HG02885 (cell line): ENCODE measurements around the gene OPN3.

ENCODE experiments used
- ATAC-seq: cut with Tn5 transposase; IDR thresholded peaks from one replicate; pipeline ENCODE4 v1.9.1; 2021; ENCODE audit warnings: mild to moderate bottlenecking; ENCODE audit not compliant: unreplicated experiment, poor library complexity

The OPN3 gene

DNA sequence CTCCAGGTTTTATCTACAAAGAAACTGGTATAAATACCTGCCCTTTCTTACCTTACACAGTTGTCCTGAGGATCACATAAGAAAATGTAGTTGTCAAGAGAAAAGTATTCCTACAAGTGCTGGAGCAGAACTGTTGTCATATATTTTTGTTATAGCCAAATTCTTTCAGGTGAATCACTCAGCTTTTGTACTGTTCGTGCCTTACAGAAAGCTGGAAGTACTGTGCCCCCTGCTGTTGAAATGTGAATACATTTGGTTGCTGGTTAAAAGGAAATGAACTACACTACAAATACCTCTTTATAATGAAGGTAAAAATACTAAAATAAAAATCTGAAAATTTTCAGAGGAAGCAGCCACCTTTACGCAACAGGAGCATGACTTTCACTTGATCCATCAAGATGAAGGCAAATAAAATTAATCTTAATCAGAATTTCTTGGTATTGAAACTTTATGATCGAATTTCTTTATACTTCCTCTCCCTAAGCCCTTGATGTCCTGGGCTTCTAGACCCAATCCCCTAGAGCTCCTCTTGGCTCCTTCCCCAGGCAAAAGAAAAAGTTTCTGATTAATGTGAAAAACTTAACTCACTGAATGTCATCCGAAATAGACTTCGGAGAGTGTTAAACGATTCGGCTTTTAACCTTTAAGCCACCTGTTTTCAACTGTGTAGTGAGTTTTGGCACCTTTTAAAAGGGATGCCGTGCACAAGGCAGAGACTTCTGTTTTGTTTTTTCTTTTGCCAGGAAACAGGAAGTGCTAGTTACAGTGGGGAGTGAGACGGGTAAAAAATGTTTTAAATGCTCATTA lies 12.5 kb downstream of the OPN3 start:
- peak; percentile 83 for ATAC-seq

DNA sequence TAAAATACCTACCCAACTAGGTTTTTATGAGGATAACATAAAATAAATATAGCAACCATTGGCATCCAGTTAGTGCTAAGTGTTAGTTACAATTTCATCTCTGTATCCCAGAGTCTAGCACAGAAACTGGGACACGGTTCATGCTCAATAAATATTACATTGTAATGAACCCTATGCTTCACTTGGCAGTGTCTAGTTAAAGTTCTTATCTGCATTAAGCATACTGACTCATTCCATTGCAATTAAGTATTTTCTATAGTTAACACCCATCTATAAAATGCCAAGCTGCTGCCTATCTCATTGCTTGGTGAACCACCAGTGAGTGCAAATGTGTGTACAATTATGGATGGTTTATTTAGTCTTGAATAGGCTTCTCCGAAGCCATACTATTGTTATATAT lies 15.2 kb downstream of the OPN3 start:
- no peak for ATAC-seq

DNA sequence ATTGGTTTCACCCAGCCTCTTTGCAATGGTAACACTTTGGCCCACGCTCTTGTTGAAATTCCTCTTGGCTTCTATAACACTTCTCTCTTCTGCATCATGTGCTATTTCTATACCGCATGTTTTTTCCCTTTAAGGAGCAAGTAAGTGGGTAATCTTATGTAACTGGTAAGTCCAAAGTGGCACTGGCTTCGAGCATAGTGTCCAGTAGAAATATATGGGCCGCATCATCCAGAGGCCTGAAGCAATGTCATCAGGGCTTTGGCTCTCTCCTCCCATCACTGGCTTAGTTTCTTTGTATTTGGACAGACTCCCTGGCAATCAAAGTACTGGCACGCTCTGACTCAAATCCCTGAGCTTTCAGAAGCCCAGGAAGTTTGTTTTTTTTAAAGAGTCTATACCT lies 17.5 kb downstream of the OPN3 start:
- ATAC-seq, result no peak

DNA sequence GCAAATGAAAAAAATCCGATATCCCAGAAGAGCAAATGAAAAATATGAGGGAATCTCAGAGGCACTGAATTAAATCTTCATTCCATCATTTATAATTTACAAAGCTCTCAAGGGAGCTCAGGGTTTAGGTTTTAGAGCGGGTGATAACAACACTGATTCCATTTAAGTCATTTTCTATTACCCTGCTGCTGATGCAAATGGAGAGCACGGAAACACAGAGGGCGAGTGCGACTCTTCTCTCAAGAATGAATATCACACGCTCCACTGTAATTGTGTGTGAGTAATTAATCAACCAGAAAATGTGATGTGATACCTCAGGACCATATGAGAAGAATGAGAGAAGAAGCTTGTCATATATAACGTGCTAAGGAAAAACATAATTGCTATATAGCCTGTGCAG lies 22.7 kb downstream of the OPN3 start:
- ATAC-seq, result no peak

DNA sequence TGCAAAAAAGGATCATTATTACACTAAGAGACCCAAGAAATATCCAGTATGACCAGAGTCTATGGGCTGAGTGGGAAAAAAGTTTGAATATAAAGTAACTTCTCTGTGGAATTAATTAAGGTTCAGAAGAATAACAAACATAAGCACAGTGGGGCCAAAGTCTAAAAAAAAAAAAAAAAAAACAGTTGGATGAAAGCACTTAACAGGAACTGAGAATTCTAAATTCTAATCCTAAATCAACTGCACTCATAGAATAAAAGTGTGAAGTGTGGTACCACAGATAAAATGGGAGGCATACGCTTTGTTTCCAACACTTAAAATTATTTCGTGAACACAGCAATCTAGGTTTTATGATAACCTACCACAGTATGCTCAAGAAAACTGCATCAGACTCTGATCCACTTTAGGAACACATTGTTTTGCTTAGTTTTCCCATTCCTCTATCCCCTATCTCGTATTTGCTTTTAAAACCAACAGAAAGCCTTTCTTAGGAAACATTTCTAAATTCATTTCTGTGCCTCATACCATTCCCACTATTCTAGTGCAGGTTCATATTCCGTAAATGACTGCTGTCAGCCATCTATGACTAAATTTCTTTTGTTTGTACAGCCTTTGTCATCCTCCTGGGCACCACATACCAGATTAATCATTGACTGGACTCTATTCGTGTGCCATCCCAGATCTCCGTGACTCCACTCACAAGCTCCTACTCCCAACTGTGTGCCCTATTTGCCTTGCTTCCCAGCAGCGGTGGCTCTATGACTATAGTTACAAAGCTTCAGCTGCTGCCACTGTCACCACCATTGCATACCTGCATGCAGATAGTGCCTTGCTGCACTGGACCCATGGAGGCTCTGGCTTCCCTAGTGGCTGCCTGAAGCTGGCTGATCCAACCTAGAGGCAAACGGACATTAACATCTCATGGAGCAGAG lies 24.9 kb downstream of the OPN3 start:
- ATAC-seq, result no peak

DNA sequence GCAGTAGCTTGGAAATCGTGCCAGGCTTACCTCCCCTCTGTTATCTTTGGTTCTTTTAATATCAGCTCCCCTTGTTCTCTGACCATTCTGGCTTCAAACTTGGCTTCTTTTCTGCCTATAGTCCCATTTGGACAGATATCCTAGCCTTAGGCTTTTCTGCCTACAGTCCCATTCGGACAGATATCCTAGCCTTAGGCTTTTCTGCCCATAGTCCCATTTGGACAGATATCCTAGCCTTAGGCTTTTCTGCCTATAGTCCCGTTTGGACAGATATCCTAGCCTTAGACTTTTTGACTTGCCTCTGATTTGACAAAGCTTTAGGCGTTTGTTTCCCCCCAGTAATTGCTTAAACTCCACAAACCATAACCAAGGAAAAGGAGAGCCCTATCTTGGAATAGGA lies 25.6 kb downstream of the OPN3 start:
- ATAC-seq, result no peak

DNA sequence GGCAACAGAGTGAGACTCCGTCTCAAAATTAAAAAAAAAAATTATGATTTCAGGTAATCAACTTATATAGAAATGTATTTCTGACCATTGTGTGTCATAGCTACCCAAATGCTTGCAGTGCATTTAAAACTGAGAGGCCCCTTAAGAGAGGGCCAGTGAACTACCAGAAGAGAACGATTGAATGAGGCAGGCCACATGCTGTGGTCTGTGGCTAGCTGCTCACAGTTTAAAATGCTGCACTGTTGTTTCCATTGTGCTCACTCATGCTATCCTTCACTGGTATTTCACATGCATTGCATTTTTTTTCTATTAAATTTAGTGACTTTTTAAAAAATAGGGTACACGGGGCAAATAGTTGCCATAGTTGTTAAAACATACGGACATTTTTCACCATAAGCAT lies 26.0 kb downstream of the OPN3 start:
- ATAC-seq, result peak; percentile 29

DNA sequence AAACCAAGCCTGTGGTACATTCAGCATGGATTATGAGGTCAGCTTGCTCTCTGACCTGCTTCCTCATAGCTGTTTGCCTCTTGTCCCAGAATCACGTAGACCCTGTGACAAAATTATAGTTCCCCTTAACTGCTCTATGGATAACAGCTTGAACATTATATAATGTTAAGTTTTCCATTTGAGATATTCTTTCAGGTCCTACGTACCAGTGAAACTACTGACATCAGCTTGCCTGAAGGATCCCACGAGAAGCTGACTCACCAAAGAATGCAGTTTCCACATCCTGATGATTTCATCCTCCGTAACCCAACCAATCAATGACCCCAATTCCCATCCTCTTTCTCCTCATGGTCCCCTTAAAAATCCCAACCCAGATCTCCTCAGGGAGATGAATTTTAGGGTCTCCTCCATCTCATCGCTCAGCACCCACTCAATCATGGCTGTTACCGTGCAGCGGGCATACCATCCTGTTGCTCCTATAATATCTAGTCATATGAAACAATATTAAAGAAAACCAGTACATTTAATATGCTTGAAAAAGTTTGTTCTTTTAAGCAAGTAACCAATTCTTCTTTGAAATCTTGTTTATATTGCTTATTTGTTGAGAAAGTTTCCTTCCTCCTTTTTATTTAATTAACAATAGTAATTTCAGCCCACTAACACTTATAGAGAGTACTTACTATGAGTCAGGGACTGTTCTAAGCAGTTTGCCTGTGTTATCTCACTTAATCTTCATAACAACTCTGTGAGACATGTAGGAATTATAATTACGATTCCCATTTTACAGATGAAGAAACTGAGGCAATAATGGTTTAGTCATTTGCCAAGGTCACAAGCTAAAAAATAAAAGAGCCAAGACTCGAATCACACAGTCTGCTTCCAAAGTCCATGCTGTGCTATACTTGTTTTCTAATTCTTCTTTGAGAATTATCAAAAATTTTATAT lies 27.4 kb downstream of the OPN3 start:
- ATAC-seq, result no peak

DNA sequence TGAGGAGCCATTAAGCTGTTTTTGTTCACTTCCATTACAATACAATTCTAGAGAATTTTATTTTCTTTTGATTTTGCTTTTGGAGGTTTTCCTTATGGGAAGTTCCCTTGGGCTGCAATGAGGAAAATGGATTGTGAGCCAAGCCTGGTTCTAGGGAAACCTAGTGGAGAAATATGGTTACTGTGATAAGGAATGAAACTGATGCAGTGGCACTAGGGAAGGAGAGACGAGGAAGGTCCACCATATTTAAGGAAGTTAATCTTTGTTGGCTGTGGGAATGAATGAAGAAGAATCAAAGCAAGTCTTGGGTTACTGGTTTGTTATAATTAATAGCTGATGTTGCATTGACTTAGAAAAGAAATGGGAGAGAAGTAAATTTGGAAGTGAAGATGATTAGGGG lies 28.4 kb downstream of the OPN3 start:
- ATAC-seq, result no peak

DNA sequence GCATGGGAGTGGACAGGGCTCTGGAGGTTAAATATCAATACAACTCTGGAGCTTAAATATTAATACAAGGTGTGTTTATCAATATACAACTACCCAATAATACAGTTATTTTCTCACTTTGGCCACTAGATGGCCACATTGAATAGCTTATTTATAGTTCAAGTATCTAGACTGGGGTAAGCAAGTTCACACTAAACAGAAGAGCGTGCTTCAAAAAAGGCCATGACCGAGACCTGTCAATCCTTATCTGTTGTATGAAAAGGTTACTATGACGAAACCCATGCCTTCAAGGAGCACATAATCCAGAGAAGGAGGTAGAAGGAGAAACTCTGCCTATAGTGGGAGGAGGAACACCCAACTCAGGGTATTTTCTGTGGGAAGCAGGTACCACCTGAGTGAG lies 29.1 kb downstream of the OPN3 start:
- ATAC-seq, result peak; percentile 84

DNA sequence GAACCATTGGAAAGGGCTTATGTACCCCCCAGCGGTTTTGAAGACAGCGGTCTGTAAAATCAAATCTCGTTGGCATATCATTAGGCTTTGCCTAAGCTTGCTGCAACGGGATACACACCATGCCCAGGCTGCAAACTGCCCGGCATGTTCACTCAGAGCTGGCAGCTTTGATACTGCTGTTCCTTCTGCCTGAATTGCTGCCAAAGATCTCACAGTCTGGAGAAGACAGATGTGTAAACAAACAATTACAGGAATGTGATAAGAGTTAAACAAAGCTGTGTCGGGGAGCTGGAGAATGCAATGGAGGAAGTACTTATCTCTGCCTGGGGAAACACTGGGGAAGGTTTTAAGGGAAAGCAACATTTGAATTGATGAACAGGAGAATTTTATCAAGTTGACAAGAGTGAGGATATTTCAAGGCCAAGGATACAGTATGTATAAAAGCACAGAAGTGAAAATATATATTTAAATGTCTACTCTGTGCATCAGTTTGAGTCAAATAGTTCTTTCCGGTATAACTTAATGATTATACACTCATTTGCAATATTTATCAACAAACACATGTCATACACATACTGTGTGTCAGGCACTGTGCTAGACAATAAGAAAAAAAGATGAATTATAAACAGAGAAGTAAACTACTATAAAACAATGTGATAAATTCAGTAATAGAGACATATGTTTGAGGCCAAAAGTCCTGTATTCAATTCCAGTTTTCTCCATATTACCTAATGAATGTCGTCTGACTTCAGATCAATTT lies 29.9 kb downstream of the OPN3 start:
- no peak for ATAC-seq

DNA sequence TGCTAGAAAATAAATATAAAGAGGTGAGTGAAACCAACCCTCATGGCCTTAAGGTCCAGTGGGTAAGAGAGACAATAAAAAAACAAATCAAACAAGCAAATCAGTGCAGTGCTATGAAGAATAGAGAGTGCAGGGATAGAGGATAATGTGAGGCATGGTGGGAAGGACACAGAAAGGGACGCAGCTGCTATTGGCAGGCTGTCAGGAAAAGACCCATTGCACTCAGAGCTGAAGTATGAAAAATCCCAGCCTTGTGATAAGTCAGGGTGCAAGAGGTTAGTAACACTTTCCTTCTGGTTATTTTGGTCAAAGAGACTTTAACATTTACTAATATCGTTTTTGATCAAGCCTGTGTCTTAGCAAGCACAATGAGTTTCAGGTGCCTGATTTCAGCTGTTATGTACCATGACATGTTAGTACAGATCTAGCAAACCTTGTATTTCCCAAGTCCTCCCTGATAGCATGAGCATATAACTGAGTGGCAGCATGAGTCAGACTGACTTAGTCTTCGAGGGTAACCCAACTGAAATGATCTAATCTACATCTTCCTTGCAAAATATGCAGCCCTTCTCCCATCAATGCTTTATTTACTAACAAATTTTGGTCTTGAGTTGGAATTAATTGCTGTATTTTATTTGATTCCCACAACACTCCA lies 31.7 kb downstream of the OPN3 start:
- peak; percentile 49 for ATAC-seq

DNA sequence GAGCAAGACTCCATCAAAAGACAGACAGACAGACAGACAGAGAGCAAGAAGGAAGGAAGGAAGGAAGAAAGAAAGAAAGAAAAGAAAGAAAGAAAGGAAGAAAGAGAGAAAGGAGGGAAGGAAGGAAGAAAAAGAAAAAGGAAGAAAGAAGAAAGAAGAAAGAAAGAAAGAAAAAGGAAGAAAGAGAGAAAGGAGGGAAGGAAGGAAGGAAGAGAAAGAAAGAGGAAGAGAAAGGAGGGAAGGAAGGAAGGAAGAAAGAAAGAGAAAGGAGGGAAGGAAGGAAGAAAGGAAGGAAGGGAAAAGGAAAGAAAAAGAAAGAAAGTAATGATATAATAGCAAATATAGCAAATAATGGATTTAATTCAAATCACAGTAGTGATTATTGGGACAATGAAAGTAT lies 32.7 kb downstream of the OPN3 start:
- ATAC-seq, result no peak

DNA sequence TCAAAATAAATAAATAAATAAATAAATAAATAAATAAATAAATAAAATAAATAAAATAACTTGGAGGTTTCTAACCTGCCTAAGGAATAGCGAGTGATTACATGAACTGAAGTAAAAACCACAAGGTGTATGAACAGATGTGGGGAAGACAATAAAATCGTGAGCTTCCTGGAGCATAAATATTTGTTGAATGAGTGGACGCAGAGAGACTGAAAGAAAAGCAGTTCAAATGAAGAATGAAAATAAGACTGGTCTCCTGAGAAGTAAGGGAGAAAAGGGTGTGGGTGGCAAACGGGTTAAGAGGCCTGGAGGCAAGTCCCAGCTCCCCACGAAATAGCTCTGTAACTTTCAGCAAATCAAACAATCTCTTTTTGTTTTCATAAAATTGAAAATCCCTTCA lies 33.6 kb downstream of the OPN3 start:
- ATAC-seq, result no peak

DNA sequence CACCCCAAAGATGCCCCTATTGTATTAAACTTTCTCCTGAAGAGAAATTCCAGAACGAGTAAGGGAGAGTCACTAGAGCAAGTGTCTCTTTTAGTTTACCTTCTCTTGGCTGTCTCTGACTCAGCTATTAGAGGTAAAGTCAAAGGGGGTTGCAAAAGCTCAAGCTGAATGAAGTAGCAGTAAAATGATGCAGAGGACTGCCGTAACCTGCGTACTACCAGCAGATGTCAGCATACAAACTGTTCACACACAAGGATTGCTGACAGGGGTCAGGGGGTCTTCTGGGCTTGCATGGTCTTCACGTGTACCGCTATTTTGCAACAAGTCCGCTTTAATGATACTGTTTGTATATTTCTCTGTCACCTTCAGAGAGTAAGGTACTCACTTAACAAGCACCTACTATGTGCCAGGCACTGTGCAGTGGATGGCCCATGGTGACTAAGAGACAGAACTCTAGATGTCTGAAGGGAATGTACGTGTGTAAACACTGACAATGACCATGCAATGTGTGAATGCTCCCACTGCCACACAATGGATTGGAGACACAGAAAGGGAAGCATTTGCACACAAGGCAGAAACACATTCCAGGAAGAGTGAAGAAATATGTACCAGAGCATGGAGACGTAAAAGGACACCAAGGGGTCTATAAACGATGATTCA lies 34.9 kb downstream of the OPN3 start:
- ATAC-seq, result no peak

DNA sequence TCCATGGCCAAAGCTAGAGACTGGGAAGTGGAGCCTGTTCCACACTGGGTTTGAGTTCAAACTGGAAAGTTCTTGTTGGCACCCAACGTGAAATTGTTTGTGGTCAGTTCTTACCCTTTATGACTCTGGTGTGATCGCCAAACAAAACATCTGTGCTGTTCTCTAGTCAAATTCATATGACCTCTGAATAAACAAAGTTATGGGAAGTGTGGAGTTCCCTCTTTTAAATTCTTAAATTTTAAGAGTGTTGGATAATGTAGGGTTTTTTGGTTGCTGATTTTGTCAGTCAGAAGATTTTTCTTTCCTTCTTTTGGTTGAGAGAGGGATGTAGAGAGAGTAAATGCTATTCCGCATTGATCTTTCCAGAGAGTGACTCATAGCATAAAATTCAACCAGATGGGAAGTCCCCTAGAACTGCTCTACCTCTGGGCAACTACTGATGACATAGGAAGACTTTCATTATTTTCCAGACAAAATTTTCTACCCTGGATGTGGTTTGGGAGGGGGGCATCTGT lies 36.4 kb downstream of the OPN3 start:
- ATAC-seq, result no peak

DNA sequence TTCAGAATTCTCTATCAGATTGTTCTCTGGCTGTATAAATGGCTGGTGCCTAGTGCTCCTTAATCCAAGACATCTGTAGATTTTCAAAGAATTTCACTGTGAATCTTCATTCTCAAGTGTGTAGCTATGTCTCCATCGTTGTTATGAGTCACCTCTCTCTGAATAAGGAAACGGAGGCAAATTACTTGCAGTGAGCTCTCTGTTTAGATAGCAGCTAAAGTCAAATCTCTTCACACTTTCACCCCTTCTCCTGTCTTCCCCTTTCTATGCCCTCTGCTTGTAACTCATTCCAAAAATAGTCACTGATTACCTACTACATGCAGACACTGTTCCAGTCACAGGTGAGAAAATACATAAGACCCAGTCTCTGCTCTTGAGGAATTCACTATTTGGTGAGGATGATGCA lies 39.7 kb downstream of the OPN3 start:
- ATAC-seq, result peak; percentile 89

DNA sequence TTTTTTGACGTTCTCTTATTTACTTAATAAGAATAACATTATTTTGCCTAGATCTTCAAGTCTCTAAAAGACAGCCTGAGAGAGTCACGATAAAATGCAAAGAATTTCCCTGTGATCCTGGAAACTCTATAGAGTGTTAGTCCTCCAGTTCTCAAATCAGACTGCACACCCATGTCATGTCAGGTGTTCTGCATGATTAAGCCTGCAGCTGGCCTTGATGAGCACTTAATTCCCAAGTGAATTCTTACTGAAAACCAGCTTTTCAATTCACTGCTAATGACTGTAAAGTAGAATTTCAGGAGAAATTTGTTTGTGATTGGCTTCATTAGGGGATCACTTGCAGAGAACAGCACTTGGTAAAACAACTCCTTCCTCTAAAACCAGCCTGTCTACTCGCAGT lies 41.9 kb downstream of the OPN3 start:
- ATAC-seq, result peak; percentile 38
